Glomerular visceral epithelial cell (primary cell): Measurements from ENCODE around the gene NEK1.
A peak's percentile ranks its signal among the peaks of the same experiment; 100 is the strongest.
"Not testable (repeated sequence)": the region's sequence is repeated elsewhere in the genome, so short reads cannot be mapped to it uniquely, and the experiment has no call there.

Experiments
- DNase-seq: peaks from one replicate; pipeline ENCODE4 v3.0.0-alpha.2; 2016; ENCODE audit errors: extremely low spot score

The NEK1 gene

GRCh38 chr4:169601016-169601771, 11.2 kb downstream of the NEK1 start:
- no peak for DNase-seq

GRCh38 chr4:169594560-169595195, 17.7 kb downstream of the NEK1 start:
- DNase-seq = no peak

- DNase-seq = no peak
Observed at GRCh38 chr4:169593050-169593560, 19.3 kb downstream of the NEK1 start.

GRCh38 chr4:169583563-169583962, 28.8 kb downstream of the NEK1 start:
- DNase-seq = no peak

- DNase-seq = no peak
Observed at GRCh38 chr4:169582706-169583105, 29.7 kb downstream of the NEK1 start.

- no peak for DNase-seq
Observed at GRCh38 chr4:169582203-169582602, 30.2 kb downstream of the NEK1 start.

- DNase-seq = no peak
Observed at GRCh38 chr4:169573889-169574288, 38.5 kb downstream of the NEK1 start.

GRCh38 chr4:169571435-169571834, 40.9 kb downstream of the NEK1 start:
- no peak for DNase-seq

GRCh38 chr4:169571012-169571411, 41.4 kb downstream of the NEK1 start:
- DNase-seq = not testable (repeated sequence)

- not testable (repeated sequence) for DNase-seq
Observed at GRCh38 chr4:169570266-169570665, 42.1 kb downstream of the NEK1 start.

GRCh38 chr4:169569188-169569587, 43.2 kb downstream of the NEK1 start:
- DNase-seq = not testable (repeated sequence)

GRCh38 chr4:169567916-169568315, 44.5 kb downstream of the NEK1 start:
- DNase-seq = no peak

- peak; percentile 53 for DNase-seq
Observed at GRCh38 chr4:169566021-169566818, 46.2 kb downstream of the NEK1 start.

GRCh38 chr4:169565606-169566005, 46.8 kb downstream of the NEK1 start:
- DNase-seq = no peak

- peak; percentile 6 for DNase-seq
Observed at GRCh38 chr4:169557061-169557636, 55.2 kb downstream of the NEK1 start.

GRCh38 chr4:169546548-169546947, 65.8 kb downstream of the NEK1 start:
- not testable (repeated sequence) for DNase-seq

GRCh38 chr4:169540774-169541173, 71.6 kb downstream of the NEK1 start:
- DNase-seq = no peak

- no peak for DNase-seq
Observed at GRCh38 chr4:169530048-169530447, 82.3 kb downstream of the NEK1 start.

- DNase-seq = no peak
Observed at GRCh38 chr4:169523796-169524195, 88.6 kb downstream of the NEK1 start.

- DNase-seq = no peak
Observed at GRCh38 chr4:169510617-169511016, 101.8 kb downstream of the NEK1 start.

GRCh38 chr4:169506903-169507302, 105.5 kb downstream of the NEK1 start:
- DNase-seq = no peak

- DNase-seq = not testable (repeated sequence)
Observed at GRCh38 chr4:169499907-169500306, 112.5 kb downstream of the NEK1 start.
